COLO829 (cell line): Measurements from ENCODE around the gene PXN.
A peak's percentile ranks its signal among the peaks of the same experiment; 100 is the strongest.
"Not testable (repeated sequence)": the region's sequence is repeated elsewhere in the genome, so short reads cannot be mapped to it uniquely, and the experiment has no call there.

Source experiments
- DNase-seq: peaks from one replicate; pipeline ENCODE4 v3.0.0; 2012; ENCODE audit warnings: low spot score

PXN gene

GRCh38 chr12:120241561-120242274, 23.8 kb downstream of the PXN start:
- no peak for DNase-seq

- DNase-seq, result no peak
Measured at GRCh38 chr12:120240495-120240833, 25.1 kb downstream of the PXN start.

GRCh38 chr12:120239776-120240494, 25.6 kb downstream of the PXN start:
- no peak for DNase-seq

GRCh38 chr12:120238839-120239445, 26.6 kb downstream of the PXN start:
- no peak for DNase-seq

- no peak for DNase-seq
Measured at GRCh38 chr12:120238217-120238616, 27.3 kb downstream of the PXN start.

GRCh38 chr12:120237360-120238171, 28.0 kb downstream of the PXN start:
- peak; percentile 53 for DNase-seq

- DNase-seq, result not testable (repeated sequence)
Measured at GRCh38 chr12:120236809-120237208, 28.7 kb downstream of the PXN start.

DNA sequence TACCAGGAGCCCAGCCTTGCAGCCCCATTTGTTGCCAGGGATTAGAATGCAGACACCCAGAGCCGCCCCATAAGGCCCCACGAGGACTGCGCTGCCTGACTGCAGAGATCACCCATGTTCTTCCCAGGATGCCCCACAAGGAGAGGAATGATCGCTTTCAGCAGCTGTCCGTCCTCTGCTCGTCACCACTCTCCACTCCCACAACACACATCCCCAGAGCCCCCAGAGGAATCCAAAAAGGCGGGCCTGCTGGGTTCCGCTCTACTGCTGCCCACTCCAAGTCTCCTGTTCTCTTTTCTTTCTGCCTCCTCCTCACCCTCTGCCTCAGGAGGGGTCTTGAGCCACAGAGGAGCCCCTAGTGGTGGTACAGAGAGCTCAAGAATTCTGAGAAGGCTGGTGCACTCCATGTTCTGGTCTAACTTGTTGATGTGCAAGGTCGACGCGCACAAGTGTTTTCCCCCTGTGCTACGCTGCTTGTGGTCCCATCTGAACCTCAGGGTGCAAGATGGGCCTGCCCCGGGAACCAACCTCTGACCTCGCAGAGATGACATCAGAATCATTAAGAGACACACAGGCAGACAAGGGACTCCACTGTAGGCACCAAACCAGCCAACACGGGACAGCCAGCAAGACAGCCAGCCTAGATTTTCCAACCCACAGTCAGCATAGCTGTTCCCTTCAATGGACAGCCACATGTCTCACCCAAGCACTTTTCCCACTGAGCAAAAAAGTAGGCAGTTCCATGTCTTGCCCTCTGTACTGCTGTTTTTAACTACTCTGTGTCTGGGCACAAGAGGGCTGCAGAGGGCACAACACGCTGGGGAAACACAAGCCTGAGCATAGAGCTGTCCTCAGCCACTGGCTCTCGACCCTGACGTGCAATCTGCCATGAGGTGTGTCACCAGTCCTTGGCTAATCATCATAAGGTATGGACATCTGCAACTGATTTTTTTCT, 29.9 kb downstream of the PXN start:
- no peak for DNase-seq

DNA sequence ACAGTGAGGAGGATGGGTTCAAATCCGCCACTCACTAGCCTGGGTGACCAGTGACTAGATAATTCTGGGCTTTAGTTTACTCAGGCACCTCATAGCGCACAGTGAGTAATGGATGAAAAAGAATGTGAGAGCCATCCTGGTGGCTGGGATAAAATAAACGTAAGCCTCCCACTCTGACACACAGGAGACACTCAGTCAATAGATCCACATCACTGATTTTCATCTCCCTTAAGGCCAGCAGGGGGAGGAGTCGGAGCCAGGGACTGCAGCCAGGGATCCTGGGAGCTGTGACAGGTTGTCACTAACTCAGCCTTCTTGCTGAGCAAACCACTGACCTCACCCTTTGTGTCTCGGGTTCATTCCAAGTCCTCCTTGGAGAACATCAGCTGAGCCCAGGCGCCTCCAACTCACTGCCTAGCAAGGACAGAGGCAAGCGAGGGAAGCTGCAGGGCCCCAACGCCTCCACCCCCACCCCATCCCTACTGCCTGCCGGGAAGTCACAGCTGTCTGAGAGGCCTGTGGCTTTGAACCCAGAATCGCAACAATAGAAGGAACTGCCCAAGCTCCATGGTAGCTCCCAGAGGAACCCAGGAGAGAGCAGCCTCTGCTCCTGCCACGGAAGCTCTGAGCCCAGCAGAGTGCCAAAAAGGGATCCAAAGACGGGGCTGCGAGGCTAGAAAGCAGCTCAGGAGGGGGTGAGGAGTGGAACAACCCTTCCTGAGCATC, 30.7 kb downstream of the PXN start:
- peak; percentile 85 for DNase-seq

DNA sequence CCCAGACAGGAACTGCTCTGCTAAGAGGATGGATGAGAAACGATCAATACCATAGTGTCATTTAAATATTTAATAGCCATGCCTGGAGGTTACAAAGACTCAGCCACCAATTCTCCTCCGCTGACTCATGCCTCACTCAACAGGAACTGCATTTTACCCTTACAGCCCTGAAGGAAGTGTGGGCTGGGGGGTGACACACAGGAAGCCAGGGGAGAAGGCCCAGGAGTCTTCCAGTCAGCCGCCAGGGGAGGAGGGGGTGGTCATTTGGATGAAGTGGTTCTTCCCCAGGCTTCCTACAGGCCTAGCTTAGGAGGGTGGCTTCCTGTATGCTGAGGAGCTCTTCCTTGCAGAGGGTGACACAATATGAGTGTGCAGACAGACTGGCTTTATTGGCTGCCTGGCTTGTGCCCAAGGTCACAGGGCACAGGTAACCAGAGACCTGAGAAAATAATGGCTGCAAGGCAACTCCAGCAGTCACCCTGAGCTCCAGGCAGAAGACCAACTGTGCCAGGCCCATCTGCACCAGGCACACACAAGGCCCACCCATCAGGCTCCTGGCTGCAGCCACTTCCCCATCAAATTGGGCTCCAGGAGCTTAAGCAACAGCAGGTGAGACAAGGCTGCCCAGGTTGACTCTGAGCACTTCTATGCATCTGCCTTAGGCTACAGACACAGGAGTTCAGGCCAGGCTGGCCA, 34.1 kb downstream of the PXN start:
- peak; percentile 91 for DNase-seq

DNA sequence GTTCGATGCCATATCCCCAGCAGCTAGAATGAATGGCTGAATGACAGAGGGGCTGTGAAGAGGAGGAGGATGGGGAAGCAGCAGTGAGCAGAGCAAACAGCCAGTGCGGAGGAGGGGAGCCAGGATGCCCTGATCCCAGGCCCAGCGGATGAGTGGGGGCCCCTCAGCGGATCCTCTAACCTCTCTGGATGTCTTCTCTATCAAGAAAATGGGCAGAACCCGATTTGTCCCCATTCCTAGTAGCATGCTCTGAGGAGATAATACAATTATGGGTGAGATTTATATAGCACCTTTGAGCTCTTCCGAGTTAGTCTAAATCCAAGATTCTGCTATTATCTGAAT, 34.6 kb downstream of the PXN start:
- no peak for DNase-seq

DNA sequence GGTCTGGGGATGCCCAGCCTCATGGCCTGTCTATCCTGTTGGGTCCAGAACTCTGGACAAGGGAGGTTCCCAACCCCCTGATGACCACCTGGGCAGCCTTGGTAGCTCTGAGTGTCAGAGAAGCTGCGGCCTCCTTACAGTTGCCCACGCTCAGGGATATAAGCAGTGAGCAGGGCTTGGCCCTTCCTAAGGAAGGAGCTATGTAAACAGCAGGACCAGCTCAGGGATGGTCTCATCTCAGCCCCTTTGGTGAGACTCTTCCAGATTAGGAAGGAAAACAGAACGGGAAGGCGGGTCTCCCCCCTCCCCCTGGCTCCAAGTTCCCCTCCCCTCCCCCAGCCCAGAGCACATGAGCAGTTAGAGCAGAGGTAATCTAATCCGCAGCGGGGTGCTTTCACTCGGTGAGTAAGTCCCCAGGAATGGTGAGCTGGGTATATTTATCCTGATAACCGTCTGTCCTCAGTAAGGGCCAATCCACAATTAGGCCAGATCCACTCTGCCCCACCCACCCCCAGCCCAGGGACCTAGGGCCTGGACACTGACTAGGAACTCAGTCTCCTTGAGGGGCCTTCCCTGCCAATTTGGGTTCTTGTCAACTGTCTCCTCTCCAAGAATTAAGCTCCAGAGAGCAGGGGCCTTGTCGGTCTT, 35.1 kb downstream of the PXN start:
- DNase-seq, result peak; percentile 85

GRCh38 chr12:120229487-120230325, 35.8 kb downstream of the PXN start:
- DNase-seq, result no peak

GRCh38 chr12:120229071-120229486, 36.5 kb downstream of the PXN start:
- no peak for DNase-seq

- DNase-seq, result peak; percentile 72
Measured at GRCh38 chr12:120228291-120229070, 37.0 kb downstream of the PXN start.

GRCh38 chr12:120228041-120228290, 37.6 kb downstream of the PXN start:
- no peak for DNase-seq

DNA sequence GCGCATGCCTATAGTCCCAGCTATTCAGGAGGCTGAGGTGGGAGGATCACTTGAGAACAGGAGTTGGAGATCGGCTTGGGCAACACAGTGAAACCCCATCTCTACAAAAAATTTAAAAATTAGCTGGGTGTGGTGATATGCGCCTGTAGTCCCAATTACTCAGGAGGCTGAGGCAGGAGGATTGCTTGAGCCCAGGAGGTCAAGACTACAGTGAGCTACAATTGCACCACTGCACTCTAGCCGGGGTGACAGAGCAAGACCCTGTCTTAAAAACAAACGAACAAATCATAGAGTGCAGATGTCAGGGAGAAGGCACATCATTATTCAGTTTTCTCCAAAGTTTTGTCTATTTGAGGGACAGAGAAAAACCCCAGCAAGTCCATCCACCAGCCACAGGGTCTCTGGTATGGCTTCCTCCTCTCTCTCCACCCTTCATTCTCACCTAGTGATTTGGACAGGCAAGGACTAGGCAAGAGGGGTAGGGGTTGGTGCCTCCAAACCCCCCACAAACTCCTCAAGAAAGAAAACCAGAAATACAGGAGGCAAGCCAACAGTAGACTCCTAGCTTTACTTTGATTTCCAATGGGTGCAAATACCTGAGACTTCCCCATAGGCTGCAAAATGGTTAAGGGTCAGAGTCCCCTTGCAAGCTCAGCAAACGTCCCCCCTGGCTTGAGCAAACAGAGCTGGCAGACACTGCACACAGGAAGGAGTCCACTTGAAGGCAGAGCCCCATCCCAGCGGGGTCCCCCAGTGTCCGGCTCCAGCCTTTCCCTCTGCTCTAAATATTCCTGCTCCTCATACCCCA, 38.1 kb downstream of the PXN start:
- DNase-seq, result no peak
